Measurements from ENCODE around the gene GRM8.

DNA sequence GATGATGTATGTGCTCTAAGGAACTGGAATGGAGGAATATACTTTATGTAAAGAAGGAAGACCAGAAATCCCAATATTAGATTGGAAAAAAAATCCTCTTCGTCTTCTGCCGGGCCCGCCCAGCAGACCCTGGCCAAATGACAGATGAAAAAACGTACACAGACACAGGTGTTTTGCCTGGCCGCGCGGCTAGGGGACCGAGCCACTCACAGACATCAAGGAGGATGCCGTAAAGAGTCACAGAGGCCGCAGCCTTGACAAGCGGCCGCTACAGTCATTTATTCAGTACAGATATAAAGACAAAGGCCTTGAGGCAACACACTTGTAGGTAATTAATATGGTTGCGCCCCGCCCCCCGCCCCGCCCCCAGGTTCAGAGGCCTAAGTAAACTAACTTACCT, 594.1 kb downstream of the GRM8 start:
- TF ChIP-seq, protein P1, sequence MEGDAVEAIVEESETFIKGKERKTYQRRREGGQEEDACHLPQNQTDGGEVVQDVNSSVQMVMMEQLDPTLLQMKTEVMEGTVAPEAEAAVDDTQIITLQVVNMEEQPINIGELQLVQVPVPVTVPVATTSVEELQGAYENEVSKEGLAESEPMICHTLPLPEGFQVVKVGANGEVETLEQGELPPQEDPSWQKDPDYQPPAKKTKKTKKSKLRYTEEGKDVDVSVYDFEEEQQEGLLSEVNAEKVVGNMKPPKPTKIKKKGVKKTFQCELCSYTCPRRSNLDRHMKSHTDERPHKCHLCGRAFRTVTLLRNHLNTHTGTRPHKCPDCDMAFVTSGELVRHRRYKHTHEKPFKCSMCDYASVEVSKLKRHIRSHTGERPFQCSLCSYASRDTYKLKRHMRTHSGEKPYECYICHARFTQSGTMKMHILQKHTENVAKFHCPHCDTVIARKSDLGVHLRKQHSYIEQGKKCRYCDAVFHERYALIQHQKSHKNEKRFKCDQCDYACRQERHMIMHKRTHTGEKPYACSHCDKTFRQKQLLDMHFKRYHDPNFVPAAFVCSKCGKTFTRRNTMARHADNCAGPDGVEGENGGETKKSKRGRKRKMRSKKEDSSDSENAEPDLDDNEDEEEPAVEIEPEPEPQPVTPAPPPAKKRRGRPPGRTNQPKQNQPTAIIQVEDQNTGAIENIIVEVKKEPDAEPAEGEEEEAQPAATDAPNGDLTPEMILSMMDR (IDR thresholded peaks at IDR 0.05), result no peak
- TF ChIP-seq POLR2A (IDR thresholded peaks at IDR 0.05), result no peak
- no peak for TF ChIP-seq POLR2AphosphoS5 (IDR thresholded peaks at IDR 0.05)
- no peak for TF ChIP-seq EP300 (IDR thresholded peaks at IDR 0.05)

Measured in suprapubic skin (tissue), 4 donors.